Urothelium cell line (cell line): ENCODE data around the gene BDH2.
A peak's percentile ranks its signal among the peaks of the same experiment; 100 is the strongest.

Source experiments
- DNase-seq: peaks from one replicate; pipeline ENCODE4 v3.0.0; 2011; ENCODE audit warnings: low spot score, mixed read lengths
- FAIRE-seq: peaks from 2 replicates; lab custom pipeline; 2011; peaks lifted over from hg19 to GRCh38; lab: Jason Lieb, UNC

The BDH2 gene

DNA sequence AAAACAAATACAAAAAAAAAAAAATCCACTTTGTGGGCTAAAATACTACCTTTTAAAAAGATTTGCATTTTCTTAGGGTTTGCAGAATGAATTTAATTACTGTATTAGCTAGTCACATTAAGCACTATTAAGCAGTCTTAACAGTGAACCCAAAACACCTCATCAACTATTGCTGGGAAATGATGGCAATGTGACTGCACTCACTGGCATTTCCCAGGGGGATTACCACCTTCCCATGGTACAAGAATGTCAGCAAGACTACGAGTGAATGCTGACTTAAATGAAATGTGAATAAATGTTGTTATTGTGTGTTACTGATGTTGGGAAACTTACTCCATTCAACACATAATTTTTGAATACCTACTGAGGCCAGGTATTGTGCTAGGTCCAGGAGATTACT, 13.1 kb downstream of the BDH2 start:
- no peak for FAIRE-seq
- no peak for DNase-seq

DNA sequence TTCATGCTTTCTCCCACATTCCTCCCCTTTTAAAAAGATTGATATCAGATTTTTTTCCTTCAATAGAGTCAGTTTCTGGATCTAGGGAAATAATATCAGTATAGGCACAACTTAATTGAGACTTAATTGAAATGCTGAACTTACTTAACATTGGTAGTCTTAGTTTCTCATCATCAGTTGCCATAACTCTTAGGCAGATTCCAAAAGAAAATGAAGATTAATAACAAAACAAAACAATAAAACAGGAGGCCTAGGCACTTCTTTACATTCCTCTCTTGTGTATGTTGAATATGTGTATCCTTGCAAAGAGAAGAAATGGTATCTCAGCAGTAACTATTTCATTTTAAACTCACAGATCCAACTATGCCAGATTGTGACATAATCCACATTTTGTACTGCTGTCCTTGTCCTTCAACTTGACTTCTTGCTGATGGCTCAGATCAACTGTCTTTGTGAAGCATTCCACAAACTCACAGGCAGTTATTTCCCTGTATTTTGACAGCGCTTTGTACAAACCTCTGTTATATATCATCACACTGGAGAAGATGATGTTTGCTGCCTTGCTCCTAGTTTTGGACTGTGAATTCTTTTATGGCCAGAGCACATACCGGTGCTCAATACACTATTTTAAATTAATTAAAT, 14.0 kb downstream of the BDH2 start:
- DNase-seq (no peak), FAIRE-seq (no peak)

GRCh38 chr4:103079621-103080020, 20.0 kb downstream of the BDH2 start:
- DNase-seq (no peak), FAIRE-seq (no peak)

GRCh38 chr4:103076747-103077347, 22.8 kb downstream of the BDH2 start, which contains the start of gene SLC9B2:
Gene SLC9B2, minus strand, starts transcription at chr4:103076761. Its CDS starts 9,211 bp downstream, at chr4:103067550.
- peak; percentile 77 for DNase-seq
- FAIRE-seq: no peak

DNA sequence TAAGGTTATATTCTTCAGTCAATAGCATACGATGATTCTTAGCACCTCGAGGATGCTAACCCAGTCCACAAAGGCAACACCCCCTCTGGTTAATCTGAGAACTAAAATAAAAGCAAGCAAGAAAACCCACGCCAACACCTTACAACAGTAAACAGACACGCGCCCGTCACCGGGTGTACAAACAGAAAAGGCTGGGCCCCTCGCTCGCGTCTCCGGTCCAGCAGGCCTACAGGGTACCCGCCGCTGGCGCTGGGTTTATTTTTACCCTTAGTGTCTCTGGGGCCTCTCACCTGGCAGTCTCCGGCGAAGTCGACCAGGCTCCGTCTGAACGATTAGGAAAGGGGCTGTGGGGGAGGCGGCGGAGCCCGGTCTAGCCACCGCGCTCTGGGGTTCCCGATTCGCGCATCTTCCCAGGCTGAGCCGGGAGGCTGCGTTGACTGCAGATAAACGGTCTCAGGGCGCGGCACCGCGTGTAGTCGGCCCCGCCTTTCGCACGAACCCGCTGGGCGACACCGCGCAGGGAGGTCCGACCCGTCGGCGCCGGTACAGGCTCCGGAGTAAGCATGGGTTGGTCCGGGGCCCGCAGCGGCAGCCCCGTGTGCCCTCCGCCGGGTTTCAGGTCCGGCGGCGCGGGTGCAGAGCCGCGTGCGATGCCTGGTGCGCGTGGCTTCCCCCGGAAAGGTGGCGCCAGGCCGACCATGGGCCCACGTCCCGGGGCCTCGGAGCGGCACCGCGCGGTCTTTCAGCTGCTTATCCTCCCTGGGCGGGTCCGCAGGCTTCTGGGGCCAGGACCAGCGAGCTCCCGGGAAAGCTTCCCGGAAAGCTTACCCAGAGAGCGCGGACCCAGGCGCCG, 23.5 kb downstream of the BDH2 start:
- DNase-seq: peak; percentile 59

DNA sequence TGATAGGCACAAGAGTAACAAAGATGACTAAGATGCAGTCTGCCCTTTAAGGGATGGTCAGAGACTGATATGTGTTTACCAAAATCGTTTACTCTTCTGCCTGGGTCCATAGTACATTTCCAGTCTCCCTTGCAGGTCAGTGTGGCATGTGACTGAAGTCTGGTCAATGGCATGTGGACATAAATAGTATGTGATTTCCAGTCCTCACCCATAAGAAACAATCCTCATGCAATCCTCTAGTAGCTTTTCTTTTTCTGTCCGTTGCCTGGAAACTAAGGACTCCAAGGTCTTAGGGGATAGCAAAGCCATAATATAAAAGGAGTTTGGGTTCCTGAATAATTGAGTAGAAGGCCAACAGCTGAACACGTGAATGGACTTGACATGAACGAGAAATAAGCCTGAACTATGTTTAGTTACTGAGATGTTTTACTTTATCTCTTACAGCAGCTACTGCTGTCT, 24.2 kb downstream of the BDH2 start:
- FAIRE-seq (no peak), DNase-seq (no peak)

More for the DNA sequence above, 23.5 kb downstream of the BDH2 start:
- no peak for FAIRE-seq

DNA sequence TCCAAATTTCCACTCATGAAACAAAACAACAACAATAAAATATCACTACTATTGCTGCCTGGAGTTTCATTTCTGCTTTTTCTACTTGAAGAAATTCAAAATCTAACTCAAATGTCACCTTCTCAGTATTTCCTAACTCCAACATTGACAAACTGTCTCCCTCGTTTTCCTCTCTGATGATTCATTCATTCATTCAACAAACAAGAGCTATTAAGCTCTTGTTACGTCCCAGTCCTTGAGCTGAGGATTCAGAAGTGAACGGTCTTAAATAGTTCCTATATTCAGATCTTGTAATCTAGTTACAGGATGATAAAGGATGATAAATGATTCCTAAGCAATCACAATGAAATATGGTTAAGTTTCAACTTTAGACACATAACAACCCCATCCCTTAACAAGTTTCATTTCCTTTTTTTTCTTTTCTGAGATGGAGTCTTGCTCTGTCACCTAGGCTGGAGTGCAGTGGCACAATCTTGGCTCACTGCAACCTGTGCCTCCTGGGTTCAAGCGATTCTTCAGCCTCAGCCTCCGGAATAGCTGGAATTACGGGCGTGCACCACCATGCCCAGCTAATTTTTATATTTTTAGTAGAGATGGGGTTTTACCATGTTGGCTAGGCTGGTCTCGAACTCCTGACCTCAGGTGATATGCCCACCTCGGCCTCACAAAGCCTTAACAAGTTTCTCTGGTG, 24.7 kb downstream of the BDH2 start:
- DNase-seq (no peak), FAIRE-seq (no peak)

DNA sequence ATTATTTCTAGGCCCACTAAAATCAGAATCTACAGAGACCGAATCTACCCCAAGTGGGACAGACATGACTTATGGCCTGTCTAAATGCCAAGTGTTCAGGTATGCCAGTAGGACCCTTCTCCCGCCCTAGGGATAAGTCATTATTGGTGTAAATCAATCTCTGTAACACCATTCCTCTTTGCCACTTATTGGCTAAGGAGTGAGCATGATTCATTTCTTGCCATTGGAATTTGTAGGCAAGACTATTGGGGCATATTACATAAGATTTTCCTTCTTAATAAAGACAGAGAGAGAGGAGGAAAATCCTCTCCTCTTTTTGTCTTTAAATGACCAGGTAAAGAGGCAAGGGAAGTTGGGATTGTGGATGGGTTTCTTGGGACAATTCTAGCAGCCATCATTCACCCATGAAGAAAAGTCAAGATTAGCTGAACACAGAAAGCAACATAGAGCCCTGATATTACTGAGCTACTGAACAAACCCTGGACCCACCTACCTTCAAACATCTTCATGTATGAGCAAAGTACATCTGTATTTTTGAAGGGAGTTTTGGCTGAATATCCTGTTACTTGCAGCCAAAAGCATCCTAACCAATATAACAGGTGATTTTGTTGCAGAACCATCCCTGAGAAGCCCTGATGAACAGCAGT, 25.7 kb downstream of the BDH2 start:
- DNase-seq: no peak
- FAIRE-seq: no peak

- no peak for DNase-seq
- FAIRE-seq: no peak
These were observed 31.6 kb downstream of the BDH2 start for GRCh38 chr4:103067841-103068547.

GRCh38 chr4:103060453-103061148, 39.0 kb downstream of the BDH2 start:
- FAIRE-seq: no peak
- no peak for DNase-seq

DNA sequence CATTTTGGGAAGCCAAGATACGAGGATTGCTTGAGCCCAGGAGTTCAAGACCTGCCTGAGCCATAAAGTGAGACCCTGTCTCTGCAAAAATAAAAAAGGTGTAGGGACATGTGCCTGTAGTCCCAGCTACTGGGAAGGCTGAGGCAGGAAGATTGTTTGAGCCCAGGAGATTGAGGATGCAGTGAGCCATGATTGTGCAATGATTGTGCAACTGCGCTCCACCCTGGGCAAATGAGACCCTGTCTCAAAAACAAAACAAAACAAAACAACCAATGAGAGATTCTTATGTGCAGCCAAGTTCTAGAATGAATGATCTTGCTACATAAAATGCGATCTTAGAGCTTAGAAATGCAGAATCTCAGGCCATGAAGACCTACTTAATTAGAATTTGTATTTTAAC, 45.6 kb downstream of the BDH2 start:
- FAIRE-seq: no peak

DNA sequence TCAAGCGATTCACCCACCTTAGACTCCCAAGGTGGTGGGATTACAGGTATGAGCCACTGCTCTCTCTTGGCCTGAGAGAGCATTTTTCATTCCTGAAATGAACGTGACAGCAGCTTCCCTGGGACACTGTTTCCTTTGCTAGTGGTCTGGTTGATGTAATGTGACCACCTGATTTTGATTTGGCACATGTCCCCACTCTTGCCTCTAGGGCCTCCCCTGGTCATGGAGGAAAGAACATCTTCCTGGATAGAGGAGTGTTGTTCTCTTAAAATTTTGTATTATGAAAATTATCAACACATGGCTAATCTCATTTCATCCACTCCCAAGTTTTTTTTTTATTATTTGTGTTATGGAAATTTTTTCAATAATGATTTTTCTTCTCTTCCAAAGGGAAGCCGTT, 46.9 kb downstream of the BDH2 start:
- DNase-seq (no peak), FAIRE-seq (no peak)

More for the DNA sequence above, 45.6 kb downstream of the BDH2 start:
- DNase-seq: no peak

- DNase-seq: no peak
- FAIRE-seq: no peak
These were observed 47.5 kb downstream of the BDH2 start for GRCh38 chr4:103052145-103052544.

DNA sequence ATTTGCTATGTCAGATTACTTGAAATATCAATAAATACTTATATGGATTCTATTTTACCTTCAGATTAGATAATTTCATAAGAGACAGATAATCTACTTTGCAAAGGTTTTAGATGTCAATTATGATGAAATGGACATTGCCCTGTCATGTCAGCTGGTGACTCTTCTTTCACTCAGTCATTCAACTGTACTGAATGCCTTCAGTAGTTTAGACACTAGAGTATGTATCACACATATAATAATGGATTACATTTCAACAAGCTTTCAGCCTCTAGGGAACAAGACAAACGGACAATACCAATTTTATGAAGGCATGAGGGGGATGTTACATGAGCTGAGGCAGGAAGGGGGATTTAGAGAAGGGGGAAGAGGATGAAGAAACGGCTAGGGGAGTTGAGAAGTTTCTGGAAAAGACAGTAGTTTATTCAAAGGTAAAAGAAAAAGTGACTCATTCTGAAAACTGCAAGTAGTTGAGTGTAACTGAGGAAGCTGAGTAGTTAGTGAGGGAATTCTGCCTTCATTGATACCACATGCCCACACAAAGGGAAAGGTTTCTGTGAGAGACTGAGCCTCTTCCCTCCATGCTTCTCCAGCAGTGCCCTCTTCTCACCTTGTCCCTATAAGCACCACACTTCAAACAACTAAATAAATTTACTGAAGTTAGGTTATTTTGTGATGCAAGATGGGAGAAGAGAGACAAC, 48.7 kb downstream of the BDH2 start:
- FAIRE-seq (no peak), DNase-seq (no peak)

GRCh38 chr4:103046416-103047290, 53.0 kb downstream of the BDH2 start:
- DNase-seq (peak; percentile 47), FAIRE-seq (peak; percentile 42)

DNA sequence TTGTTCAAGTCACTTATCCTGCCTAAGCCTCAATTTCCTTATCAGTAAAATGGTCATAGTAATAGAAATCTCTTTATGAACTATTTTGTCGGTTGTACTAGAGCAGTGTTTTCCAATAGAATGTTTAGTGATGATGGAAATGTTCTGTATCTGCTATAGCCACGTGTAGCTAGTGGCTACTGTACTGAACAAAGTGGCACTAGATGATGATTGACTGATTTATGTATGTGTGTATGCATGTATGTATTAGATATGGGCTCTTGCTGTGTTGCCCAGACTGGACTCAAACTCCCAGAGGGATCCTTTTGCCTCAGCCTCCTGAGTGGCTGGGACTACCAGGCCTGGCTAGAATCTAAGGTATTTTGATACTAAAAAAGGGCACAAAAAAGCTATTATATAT, 55.5 kb downstream of the BDH2 start:
- no peak for FAIRE-seq

DNA sequence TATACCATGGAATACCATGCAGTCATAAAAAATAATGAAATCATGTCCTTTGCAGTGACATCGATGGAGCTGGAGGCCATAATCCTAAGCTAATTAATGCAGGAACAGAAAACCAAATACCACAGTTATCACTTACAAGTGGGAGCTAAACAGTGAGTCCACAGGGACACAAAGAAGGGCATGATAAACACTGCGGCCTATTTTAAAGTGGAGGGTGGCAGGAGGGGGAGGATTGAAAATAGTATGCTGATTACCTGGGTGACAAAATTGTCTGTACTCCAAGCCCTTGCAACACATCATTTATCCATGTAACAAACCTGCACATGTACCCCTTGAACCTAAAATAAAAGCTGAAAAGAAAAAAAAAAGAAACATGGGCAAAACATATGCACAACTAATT, 63.5 kb downstream of the BDH2 start:
- no peak for FAIRE-seq
- DNase-seq: no peak

More for the DNA sequence above, 55.5 kb downstream of the BDH2 start:
- no peak for DNase-seq

GRCh38 chr4:103032574-103032973, 67.1 kb downstream of the BDH2 start:
- FAIRE-seq: no peak
- peak; percentile 42 for DNase-seq
